Mammary epithelial cell (primary cell): Measurements from ENCODE around the gene IBTK.

Source experiments
- EZH2 ChIP-seq: IDR thresholded peaks from 2 replicates; pipeline ENCODE4 v1.6.1; 2012; ENCODE audit warnings: low read length, inconsistent platforms, borderline replicate concordance
- TF ChIP-seq, protein P1 (sequence below), 2 donors: IDR thresholded peaks in 1 of 2; conservative IDR thresholded peaks in 1 of 2; 2 replicates each; pipeline ENCODE4 v1.5.1; 2011 to 2012; ENCODE audit warnings: inconsistent platforms in 2 of 2, low read length in 2 of 2, mild to moderate bottlenecking in 2 of 2, control low read depth in 1 of 2, low read depth in 1 of 2; ENCODE audit not compliant: insufficient read depth in 1 of 2; ENCODE audit errors: extremely low read depth in 1 of 2

DNA sequence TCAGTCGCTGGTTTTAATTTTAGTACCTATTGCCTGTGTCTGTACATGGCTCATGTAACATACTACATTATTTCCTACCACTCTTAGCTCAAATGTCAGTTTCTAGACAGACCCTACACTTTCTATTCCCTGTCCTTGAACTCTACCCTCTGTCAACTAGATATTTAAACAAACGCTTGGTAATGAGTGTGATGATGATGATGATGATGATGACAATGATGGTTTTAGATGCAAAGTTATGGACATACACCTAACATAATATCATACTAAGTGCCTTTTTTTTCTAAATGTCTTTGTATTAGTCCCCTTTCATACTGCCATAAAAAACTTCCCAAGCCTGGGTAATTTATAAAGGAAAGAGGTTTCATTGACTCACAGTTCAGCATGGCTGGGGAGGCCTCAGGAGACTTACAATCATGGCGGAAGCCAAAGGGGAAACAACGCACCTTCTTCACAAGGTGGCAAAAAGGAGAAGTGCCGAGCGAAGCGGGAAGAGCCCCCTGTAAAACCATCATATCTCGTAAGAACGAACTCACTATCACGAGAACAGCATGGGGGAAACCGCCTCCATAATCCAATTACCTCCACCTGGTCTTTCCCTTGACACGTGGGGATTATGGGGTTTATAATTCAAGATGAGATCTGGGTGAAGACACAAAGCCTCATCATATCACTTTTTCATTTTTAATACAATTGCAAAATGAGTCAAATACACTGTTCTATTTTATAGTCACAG is 87.1 kb downstream of the IBTK start:
- TF ChIP-seq, protein P1, sequence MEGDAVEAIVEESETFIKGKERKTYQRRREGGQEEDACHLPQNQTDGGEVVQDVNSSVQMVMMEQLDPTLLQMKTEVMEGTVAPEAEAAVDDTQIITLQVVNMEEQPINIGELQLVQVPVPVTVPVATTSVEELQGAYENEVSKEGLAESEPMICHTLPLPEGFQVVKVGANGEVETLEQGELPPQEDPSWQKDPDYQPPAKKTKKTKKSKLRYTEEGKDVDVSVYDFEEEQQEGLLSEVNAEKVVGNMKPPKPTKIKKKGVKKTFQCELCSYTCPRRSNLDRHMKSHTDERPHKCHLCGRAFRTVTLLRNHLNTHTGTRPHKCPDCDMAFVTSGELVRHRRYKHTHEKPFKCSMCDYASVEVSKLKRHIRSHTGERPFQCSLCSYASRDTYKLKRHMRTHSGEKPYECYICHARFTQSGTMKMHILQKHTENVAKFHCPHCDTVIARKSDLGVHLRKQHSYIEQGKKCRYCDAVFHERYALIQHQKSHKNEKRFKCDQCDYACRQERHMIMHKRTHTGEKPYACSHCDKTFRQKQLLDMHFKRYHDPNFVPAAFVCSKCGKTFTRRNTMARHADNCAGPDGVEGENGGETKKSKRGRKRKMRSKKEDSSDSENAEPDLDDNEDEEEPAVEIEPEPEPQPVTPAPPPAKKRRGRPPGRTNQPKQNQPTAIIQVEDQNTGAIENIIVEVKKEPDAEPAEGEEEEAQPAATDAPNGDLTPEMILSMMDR (conservative IDR thresholded peaks at IDR 0.05 in 1 of 2, IDR thresholded peaks at IDR 0.05 in 1 of 2; ENCODE audit: extremely low read depth in 1 of 2, insufficient read depth in 1 of 2, low read depth in 1 of 2, low read length in 2 of 2) = no peak
- TF ChIP-seq EZH2 = no peak
